BE2C (cell line): ENCODE results near the gene WDR93.
A peak's percentile ranks its signal among the peaks of the same experiment; 100 is the strongest.

Experiments
- DNase-seq: peaks from one replicate; pipeline ENCODE4 v3.0.0-alpha.2; 2020
- H3K27me3 ChIP-seq: fragments of 250-450 bp; sonication (Bioruptor Pico); 2 replicates; pipeline ENCODE4 v1.5.1; 2020; ENCODE audit warnings: mild to moderate bottlenecking
- H3K36me3 ChIP-seq: fragments of 250-450 bp; sonication (Bioruptor Pico); 2 replicates; pipeline ENCODE4 v1.5.1; 2020; ENCODE audit warnings: mild to moderate bottlenecking
- H3K4me1 ChIP-seq: fragments of 250-450 bp; sonication (Bioruptor Pico); 2 replicates; pipeline ENCODE4 v1.5.1; 2020
- H3K4me3 ChIP-seq: 2 replicates; pipeline ENCODE4 v1.5.1; 2011; ENCODE audit warnings: low read depth, low read length
- H3K9me3 ChIP-seq: fragments of 250-450 bp; sonication (Bioruptor Pico); 2 replicates; pipeline ENCODE4 v1.5.1; 2020
- CTCF ChIP-seq: IDR thresholded peaks from 2 replicates; pipeline ENCODE4 v1.5.1; 2012; ENCODE audit warnings: mild to moderate bottlenecking, low read depth, low read length

Gene WDR93

GRCh38 chr15:89666184-89666857 lies 24.3 kb upstream of the WDR93 start:
- DNase-seq: peak; percentile 21
- Histone ChIP-seq H3K4me1 (no peaks in the 10 kb centered on the region), H3K4me3 (peak overlapping the region; percentile 55), H3K9me3 (no peaks in the 10 kb centered on the region), H3K36me3 (no peaks in the 10 kb centered on the region), H3K27me3 (no peaks in the 10 kb centered on the region)
- no peak for TF ChIP-seq CTCF

- Histone ChIP-seq H3K9me3 (no peaks in the 10 kb centered on the region), H3K36me3 (no peaks in the 10 kb centered on the region), H3K27me3 (no peaks in the 10 kb centered on the region), H3K4me1 (no peaks in the 10 kb centered on the region), H3K4me3 (no peak overlapping the region)
- TF ChIP-seq CTCF: no peak
- peak; percentile 8 for DNase-seq
These were observed 23.5 kb upstream of the WDR93 start for GRCh38 chr15:89666858-89667705.

GRCh38 chr15:89667706-89667960 lies 23.0 kb upstream of the WDR93 start:
- no peaks in the 10 kb centered on the region for H3K9me3 ChIP-seq
- H3K4me1 ChIP-seq: peaks cover 3% of the 10 kb centered on the region
- DNase-seq: no peak

GRCh38 chr15:89668171-89668570 lies 22.4 kb upstream of the WDR93 start:
- no peaks in the 10 kb centered on the region for H3K36me3 ChIP-seq
- TF ChIP-seq CTCF: no peak
- no peak overlapping the region for H3K4me3 ChIP-seq
- DNase-seq: no peak
- H3K27me3 ChIP-seq: no peaks in the 10 kb centered on the region
- peaks cover 8% of the 10 kb centered on the region for H3K4me1 ChIP-seq
- H3K9me3 ChIP-seq: no peaks in the 10 kb centered on the region

More at GRCh38 chr15:89667706-89667960, 23.0 kb upstream of the WDR93 start:
- Histone ChIP-seq H3K4me3 (no peak overlapping the region), H3K27me3 (no peaks in the 10 kb centered on the region), H3K36me3 (no peaks in the 10 kb centered on the region)
- TF ChIP-seq CTCF: no peak

- no peak for TF ChIP-seq CTCF
- Histone ChIP-seq H3K4me3 (no peak overlapping the region), H3K4me1 (peaks cover 17% of the 10 kb centered on the region), H3K36me3 (no peaks in the 10 kb centered on the region), H3K9me3 (no peaks in the 10 kb centered on the region), H3K27me3 (no peaks in the 10 kb centered on the region)
- no peak for DNase-seq
These were observed 21.2 kb upstream of the WDR93 start for GRCh38 chr15:89669309-89669865.

GRCh38 chr15:89669941-89670340 lies 20.7 kb upstream of the WDR93 start:
- DNase-seq: no peak
- no peaks in the 10 kb centered on the region for H3K36me3 ChIP-seq
- H3K4me3 ChIP-seq: no peak overlapping the region
- H3K4me1 ChIP-seq: peaks cover 17% of the 10 kb centered on the region
- no peak for TF ChIP-seq CTCF
- H3K27me3 ChIP-seq: no peaks in the 10 kb centered on the region
- no peaks in the 10 kb centered on the region for H3K9me3 ChIP-seq
